B cell (primary cell): ENCODE measurements around the gene TMEM239. TPM values are rescaled to one million over a fixed set of nuclear protein-coding genes. Genes with fewer than 3 reads are reported as not detected.

ENCODE experiments used
- ATAC-seq: fragments of 200-7000 bp; cut with Tn5 transposase; one replicate; pipeline ENCODE4 v1.10.0; 2021; ENCODE audit warnings: low read depth, mild to moderate bottlenecking, moderate number of reproducible peaks, moderate library complexity
- CTCF ChIA-PET: fragments of 350-600 bp; sonication (Branson Sonifier 250); formaldehyde crosslinking; loops from one replicate; lab custom pipeline; 2021; ENCODE audit warnings: antibody characterized with exemption, inconsistent platforms; lab: Charles Lee
- POLR2A ChIA-PET: fragments of 350-600 bp; sonication (Branson Sonifier 250); formaldehyde crosslinking; loops from one replicate; lab custom pipeline; 2021; ENCODE audit warnings: antibody characterized with exemption; lab: Charles Lee
- DNase-seq: peaks from one replicate; pipeline ENCODE4 v3.0.0; 2013
- H2AFZ ChIP-seq: 2 replicates; pipeline ENCODE4 v1.6.1; 2012; ENCODE audit warnings: mild to moderate bottlenecking, low read depth, low read length; ENCODE audit not compliant: insufficient read depth, poor library complexity, severe bottlenecking
- H3K27ac ChIP-seq, 2 donors: 1 replicate in 1 of 2; 2 replicates in 1 of 2; pipeline ENCODE4 v1.5.1; 2012 to 2013; ENCODE audit warnings: low read length in 2 of 2, mild to moderate bottlenecking in 2 of 2, moderate library complexity in 1 of 2
- H3K27me3 ChIP-seq, 4 experiments: fragments of 200-600 bp in 1 of 4; sonication (generic) in 1 of 4; replicated peaks in 1 of 4; 1 replicate in 2 of 4; 2 replicates in 2 of 4; pipeline versions ENCODE4 v1.6.1 to v1.7.0; 2013 to 2016; ENCODE audit warnings: low read length in 3 of 4, mild to moderate bottlenecking in 2 of 4, mixed read lengths in 1 of 4, moderate library complexity in 1 of 4; ENCODE audit not compliant: insufficient read depth in 4 of 4, control insufficient read depth in 3 of 4; ENCODE audit errors: control extremely low read depth in 1 of 4
- H3K36me3 ChIP-seq, 2 experiments: replicated peaks in 1 of 2; 1 replicate in 1 of 2; 2 replicates in 1 of 2; pipeline versions ENCODE4 v1.6.1 to v1.7.1; 2013; ENCODE audit warnings: low read length in 1 of 2; ENCODE audit not compliant: insufficient read depth in 2 of 2, control insufficient read depth in 1 of 2; ENCODE audit errors: control extremely low read depth in 1 of 2, extremely low read depth in 1 of 2
- H3K4me1 ChIP-seq, 2 donors: fragments of 200-600 bp in 1 of 2; sonication (generic) in 1 of 2; 1 replicate in 1 of 2; 2 replicates in 1 of 2; pipeline versions ENCODE4 v1.5.1 to v1.6.1; 2013 to 2017; ENCODE audit warnings: low read length in 2 of 2; ENCODE audit not compliant: control insufficient read depth in 2 of 2, insufficient read depth in 2 of 2
- H3K4me2 ChIP-seq: replicated peaks from 2 replicates; pipeline ENCODE3; 2012; ENCODE audit warnings: mild to moderate bottlenecking, low read depth, low read length; ENCODE audit not compliant: poor library complexity, severe bottlenecking
- H3K4me3 ChIP-seq, 5 experiments: fragments of 200-600 bp in 1 of 5; sonication (generic) in 1 of 5; 1 replicate in 3 of 5; 2 replicates in 2 of 5; pipeline versions ENCODE4 v1.5.1 to v1.7.0; 2011 to 2016; ENCODE audit warnings: low read length in 4 of 5, mild to moderate bottlenecking in 4 of 5, low read depth in 2 of 5, control low read depth in 1 of 5, moderate library complexity in 1 of 5; ENCODE audit not compliant: insufficient read depth in 1 of 5; ENCODE audit errors: control extremely low read depth in 1 of 5, extremely low read depth in 1 of 5
- H3K79me2 ChIP-seq: fragments of 200-600 bp; sonication (generic); one replicate; pipeline ENCODE4 v1.6.0; 2016; ENCODE audit warnings: low read length; ENCODE audit not compliant: control insufficient read depth, insufficient read depth
- H3K9ac ChIP-seq: fragments of 200-600 bp; sonication (generic); 2 replicates; pipeline ENCODE4 v1.6.1; 2017; ENCODE audit warnings: mild to moderate bottlenecking, low read length, moderate library complexity
- H3K9me3 ChIP-seq, 3 donors: one replicate each; pipeline versions ENCODE4 v1.6.1 to v1.7.1; 2013; ENCODE audit warnings: low read length in 2 of 3; ENCODE audit not compliant: control insufficient read depth in 2 of 3, insufficient read depth in 1 of 3; ENCODE audit errors: control extremely low read depth in 1 of 3
- H4K20me1 ChIP-seq: 2 replicates; pipeline ENCODE4 v1.6.0; 2012; ENCODE audit warnings: mild to moderate bottlenecking, low read length; ENCODE audit not compliant: insufficient read depth, control insufficient read depth, poor library complexity, severe bottlenecking
- H3K27ac Mint-ChIP-seq: one replicate; pipeline ENCODE4 v1.8.0; 2021; ENCODE audit warnings: mixed read lengths
- H3K27me3 Mint-ChIP-seq: one replicate; pipeline ENCODE4 v1.8.0; 2021; ENCODE audit warnings: mixed read lengths
- H3K4me1 Mint-ChIP-seq: one replicate; pipeline ENCODE4 v1.8.0; 2021; ENCODE audit warnings: mixed read lengths
- H3K4me3 Mint-ChIP-seq: one replicate; pipeline ENCODE4 v1.8.0; 2021; ENCODE audit warnings: mixed read lengths
- H3K9me3 Mint-ChIP-seq: one replicate; pipeline ENCODE4 v1.8.0; 2022; ENCODE audit warnings: mixed read lengths; ENCODE audit not compliant: insufficient read depth
- EZH2 ChIP-seq: IDR thresholded peaks from 2 replicates; pipeline ENCODE4 v1.6.1; 2012; ENCODE audit warnings: borderline replicate concordance, low read depth, mild to moderate bottlenecking, moderate library complexity, low read length; ENCODE audit not compliant: insufficient read depth, poor library complexity, severe bottlenecking
- WGBS: methylation state at CpG from one replicate; pipeline ENCODE4 v1.1.5; 2013; ENCODE audit warnings: missing lambda C conversion rate; ENCODE audit not compliant: insufficient coverage; 5-methylcytosine and 5-hydroxymethylcytosine counted together
- intact Hi-C: fragments of 100-400 bp; cut with micrococcal nuclease; formaldehyde crosslinking; loops from one replicate; pipeline ENCODE4 v1.10.0; 2022
- polyA minus RNA-seq: library from RNA; depleted of rRNA, polyadenylated mRNA; stranded (reverse); fragments of >200 nt; gene quantifications from 2 replicates; pipeline ENCODE4 v1.2.3, GENCODE V29; 2012
- polyA plus RNA-seq: library from polyadenylated mRNA; depleted of rRNA; stranded (reverse); fragments of >200 nt; gene quantifications from 2 replicates; pipeline ENCODE4 v1.2.3, GENCODE V29; 2012
- total RNA-seq, 2 donors: library from RNA; stranded (reverse); fragments of 120-200 nt in 1 of 2; gene quantifications; 1 replicate in 1 of 2; 2 replicates in 1 of 2; pipeline versions ENCODE4 v1.2.3 to v1.2.4, GENCODE V29; 2013 to 2022
- TF ChIP-seq, protein P1 (sequence below): fragments of 200-600 bp; IDR thresholded peaks from one replicate; pipeline ENCODE4 v1.8.0; 2022; ENCODE audit warnings: antibody characterized with exemption, mild to moderate bottlenecking

TMEM239 gene
- total RNA-seq = not detected in 2 replicates
- not detected for total RNA-seq (2013)
- polyA plus RNA-seq = not detected in 2 replicates
- not detected in 2 replicates for polyA minus RNA-seq

DNA sequence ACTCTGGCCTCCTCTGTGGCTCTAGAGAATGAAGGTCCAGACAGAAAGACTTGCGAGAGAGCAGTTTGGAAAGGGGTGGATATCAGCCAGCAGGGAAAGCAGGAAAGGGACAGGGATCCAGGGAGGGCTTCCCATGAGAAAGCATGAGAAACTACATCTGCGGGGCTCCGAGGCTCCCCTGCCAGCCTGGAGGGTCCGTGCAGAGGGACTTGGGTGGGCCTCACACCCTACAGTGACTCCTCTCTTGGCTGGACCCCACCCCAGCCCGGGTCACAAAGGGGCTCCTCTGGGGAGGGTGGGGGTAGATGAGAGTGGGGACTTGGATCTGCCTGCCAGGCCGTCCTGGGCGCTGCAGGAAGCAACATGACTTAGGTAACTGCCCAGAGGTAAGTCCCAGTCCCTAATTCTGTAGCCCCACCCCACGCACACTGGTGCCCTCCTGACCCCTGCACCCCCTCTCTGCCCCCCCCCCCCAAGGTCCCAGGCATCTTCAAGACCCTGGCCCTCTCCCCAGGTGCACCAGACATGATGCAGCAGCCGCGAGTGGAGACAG, at the start of gene TMEM239:
TMEM239 (plus strand) TSS at position 335 of the 553 bp plus-strand sequence; CDS start at position 526, 191 bp downstream.
- CTCF ChIA-PET = no interaction called here
- Histone ChIP-seq H3K36me3 (no peaks in the 10 kb centered on the region), H3K4me3 (no peak within 1 kb of the TSS), H4K20me1 (no peaks in the 10 kb centered on the region), H3K79me2 (no peaks in the 10 kb centered on the region), H3K27ac (no peak within 1 kb of the TSS), H3K4me2 (no peak within 1 kb of the TSS), H3K27me3 (peaks cover 0 to 42% (median 16%) of the 10 kb centered on the region in 4 experiments), H3K4me1 (no peaks in the 10 kb centered on the region), H3K9ac (no peak within 1 kb of the TSS), H2AFZ (no peak within 1 kb of the TSS), H3K9me3 (peaks cover 5 to 7% (median 6%) of the 10 kb centered on the region in 3 donors)
- Mint-ChIP-seq H3K4me1 (peaks cover 5% of the 10 kb centered on the region), H3K27ac (no peak within 1 kb of the TSS), H3K27me3 (peaks cover 59% of the 10 kb centered on the region), H3K9me3 (peaks cover 5% of the 10 kb centered on the region), H3K4me3 (no peak within 1 kb of the TSS)
- intact Hi-C loops = no loop called here
- ATAC-seq (no peak), DNase-seq (no peak)
- WGBS = 89% methylated on average over 9 of the region's 10 CpGs
- TF ChIP-seq EZH2 = no peak
- TF ChIP-seq, protein P1, sequence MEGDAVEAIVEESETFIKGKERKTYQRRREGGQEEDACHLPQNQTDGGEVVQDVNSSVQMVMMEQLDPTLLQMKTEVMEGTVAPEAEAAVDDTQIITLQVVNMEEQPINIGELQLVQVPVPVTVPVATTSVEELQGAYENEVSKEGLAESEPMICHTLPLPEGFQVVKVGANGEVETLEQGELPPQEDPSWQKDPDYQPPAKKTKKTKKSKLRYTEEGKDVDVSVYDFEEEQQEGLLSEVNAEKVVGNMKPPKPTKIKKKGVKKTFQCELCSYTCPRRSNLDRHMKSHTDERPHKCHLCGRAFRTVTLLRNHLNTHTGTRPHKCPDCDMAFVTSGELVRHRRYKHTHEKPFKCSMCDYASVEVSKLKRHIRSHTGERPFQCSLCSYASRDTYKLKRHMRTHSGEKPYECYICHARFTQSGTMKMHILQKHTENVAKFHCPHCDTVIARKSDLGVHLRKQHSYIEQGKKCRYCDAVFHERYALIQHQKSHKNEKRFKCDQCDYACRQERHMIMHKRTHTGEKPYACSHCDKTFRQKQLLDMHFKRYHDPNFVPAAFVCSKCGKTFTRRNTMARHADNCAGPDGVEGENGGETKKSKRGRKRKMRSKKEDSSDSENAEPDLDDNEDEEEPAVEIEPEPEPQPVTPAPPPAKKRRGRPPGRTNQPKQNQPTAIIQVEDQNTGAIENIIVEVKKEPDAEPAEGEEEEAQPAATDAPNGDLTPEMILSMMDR = no peak
- POLR2A ChIA-PET = no interaction called here

DNA sequence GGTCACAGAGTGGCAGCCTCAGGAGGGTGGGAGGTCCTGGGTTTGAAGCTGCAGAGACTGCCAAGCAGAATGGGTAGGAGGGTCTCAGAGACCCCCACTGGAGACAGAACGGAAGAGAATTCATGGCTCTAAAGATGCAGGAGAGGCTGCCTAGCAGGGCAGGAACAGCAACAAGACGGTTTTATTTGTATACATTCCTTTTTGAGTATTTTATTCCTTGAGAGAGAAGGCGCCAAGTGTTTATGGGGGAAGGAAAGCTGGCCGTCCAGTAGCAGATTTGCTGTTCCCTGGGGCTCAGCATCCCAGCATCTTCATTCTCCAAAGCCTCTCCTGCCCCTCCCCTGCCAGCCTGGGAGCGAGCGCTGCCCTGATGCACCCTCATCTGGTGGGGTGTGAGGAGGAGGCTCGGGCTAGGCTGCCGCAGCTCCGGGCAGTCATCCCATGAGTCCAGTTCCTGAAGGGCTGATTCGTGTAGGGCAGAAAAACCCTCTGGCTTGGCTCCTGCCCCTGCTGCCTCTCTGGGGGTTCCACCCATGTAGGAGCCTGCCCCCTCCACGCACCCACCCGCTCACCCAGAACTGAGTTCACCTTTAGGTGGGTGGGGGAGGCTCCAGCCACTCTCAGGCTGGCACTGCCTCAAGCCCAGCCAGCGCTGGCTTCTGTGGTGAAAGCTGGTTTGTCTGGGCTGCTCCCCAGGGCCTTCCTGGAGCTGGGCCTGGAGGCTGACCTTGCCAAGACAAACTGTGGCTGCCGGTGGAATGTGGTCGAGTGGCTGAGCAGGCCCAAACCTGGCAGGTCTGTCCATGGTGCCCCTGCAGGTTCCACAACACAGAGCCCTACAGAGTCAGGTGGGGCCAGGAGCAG, 48.2 kb upstream of the TMEM239 start:
- DNase-seq = no peak
- Mint-ChIP-seq H3K4me1 (no peaks in the 10 kb centered on the region), H3K27ac (no peak overlapping the region), H3K4me3 (no peak overlapping the region), H3K27me3 (peaks cover 38% of the 10 kb centered on the region), H3K9me3 (no peaks in the 10 kb centered on the region)
- H3K4me2 ChIP-seq = no peak overlapping the region
- H3K9ac ChIP-seq = no peak overlapping the region
- ChIA-PET POLR2A (no interaction called here), CTCF (no interaction called here)
- no peak for TF ChIP-seq EZH2
- TF ChIP-seq, protein P1 = no peak
- H3K4me1 ChIP-seq = no peaks in the 10 kb centered on the region
- H3K9me3 ChIP-seq = no peaks in the 10 kb centered on the region
- H3K4me3 ChIP-seq = no peak overlapping the region
- intact Hi-C loops = no loop called here
- no peaks in the 10 kb centered on the region for H3K79me2 ChIP-seq
- H3K27ac ChIP-seq = no peak overlapping the region
- peaks cover 0 to 15% (median 0%) of the 10 kb centered on the region in 4 experiments for H3K27me3 ChIP-seq
- ATAC-seq = no peak
- H4K20me1 ChIP-seq = no peaks in the 10 kb centered on the region
- no peak overlapping the region for H2AFZ ChIP-seq
- H3K36me3 ChIP-seq = no peaks in the 10 kb centered on the region
- WGBS = 89% methylated on average over 8 of the region's 15 CpGs
